GM18951 (cell line): ENCODE results near the gene CAMK2D.
"Not testable (repeated sequence)": the region's sequence is repeated elsewhere in the genome, so short reads cannot be mapped to it uniquely, and the experiment has no call there.

Experiments used
- POLR2A ChIP-seq: IDR thresholded peaks from 4 replicates; pipeline ENCODE4 v1.6.1; 2011; ENCODE audit warnings: mild to moderate bottlenecking; ENCODE audit not compliant: insufficient read length, insufficient read depth; ENCODE audit errors: extremely low read depth
- in situ Hi-C: fragments of 300-500 bp; cut with MboI; formaldehyde crosslinking; loops from one replicate; pipeline ENCODE4 v1.12.0; 2022; ENCODE audit warnings: low sequenced_read_pairs, mixed read lengths, inconsistent platforms; ENCODE audit not compliant: unreplicated experiment

The CAMK2D gene

GRCh38 chr4:113699772-113700171 is 61.8 kb downstream of the CAMK2D start:
- no peak for TF ChIP-seq POLR2A
- in situ Hi-C loops, result no loop called here

GRCh38 chr4:113697429-113697828 is 64.1 kb downstream of the CAMK2D start:
- TF ChIP-seq POLR2A, result no peak
- in situ Hi-C loops, result no loop called here

DNA sequence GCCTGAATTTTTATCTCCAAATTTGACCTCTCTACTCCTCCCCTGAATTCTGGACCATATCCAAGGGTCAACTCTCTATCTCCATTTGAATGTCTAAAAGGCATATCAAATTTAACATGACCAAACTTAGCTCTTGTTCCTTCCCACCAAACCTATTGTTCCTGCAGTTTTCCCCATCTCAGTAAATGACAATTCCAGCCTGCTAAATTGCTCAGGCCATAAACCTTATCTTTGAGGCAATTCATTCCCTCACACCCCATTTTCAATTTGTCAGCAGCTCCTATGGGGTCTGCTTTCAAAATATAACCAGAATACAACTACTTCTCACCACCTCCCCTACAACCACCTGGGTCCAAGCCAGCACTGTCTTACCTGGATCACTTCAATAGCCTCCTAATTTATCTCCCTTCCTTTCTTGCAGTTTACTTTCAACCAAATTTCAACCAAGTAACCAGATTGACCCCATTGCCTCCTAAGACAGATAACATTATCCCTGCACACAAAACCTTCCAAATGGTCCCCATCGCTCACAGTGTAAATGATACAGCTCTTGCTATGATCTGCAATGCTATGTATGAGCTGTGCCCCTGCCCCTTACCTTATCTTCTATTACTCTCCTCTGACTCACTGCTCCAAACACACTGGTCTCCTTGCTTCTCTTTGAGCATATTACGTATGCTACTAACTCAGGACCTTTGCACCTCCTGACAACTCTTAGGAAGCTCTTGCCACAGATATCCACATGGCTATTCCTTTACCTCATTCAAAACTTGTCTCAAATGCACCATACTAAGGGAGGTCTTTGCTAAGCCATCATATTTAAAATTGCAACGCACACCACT is 66.0 kb downstream of the CAMK2D start:
- TF ChIP-seq POLR2A, result no peak
- in situ Hi-C loops, result no loop called here

DNA sequence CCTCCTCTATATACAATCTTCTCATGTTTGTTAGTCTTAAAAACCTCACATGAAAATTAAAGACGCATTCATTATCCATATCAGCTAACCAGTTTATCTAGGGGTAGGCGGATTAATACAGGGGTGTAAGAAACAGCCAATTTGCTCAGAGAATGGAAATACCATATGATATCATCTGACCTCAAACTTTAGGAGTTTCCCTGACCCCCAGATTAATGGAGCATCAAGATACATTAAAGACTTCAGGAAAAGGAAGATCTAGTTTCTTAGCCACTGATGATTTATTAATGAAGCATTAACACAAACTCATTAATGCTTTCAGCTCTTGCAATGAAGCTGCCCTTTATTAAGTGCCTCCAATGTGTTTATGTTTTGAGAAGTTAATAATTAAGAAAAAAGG is 67.5 kb downstream of the CAMK2D start:
- in situ Hi-C loops, result no loop called here
- TF ChIP-seq POLR2A, result no peak

GRCh38 chr4:113692809-113693411 is 68.6 kb downstream of the CAMK2D start:
- in situ Hi-C loops, result no loop called here
- no peak for TF ChIP-seq POLR2A

DNA sequence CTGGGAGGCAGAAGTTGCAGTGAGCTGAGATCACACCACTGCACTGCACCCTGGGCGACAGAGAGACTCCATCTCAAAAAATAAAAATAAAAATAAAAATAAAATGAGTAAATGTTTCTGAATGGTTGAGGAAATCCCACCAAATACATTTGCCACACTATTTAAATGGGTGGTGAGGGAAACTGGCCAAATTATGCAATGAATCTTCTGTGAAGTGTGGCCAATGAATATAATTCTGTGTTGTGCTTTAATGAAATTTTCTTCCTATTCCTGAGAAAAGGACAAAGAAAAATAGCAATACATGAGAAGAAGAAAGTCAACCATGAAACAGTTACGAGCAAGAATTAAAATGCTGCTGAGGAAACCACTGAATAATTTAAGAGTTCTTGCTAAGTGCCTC is 69.9 kb downstream of the CAMK2D start:
- in situ Hi-C loops, result no loop called here
- TF ChIP-seq POLR2A, result no peak

- in situ Hi-C loops, result no loop called here
- TF ChIP-seq POLR2A, result no peak
Measured at GRCh38 chr4:113689394-113689793, 72.1 kb downstream of the CAMK2D start.

DNA sequence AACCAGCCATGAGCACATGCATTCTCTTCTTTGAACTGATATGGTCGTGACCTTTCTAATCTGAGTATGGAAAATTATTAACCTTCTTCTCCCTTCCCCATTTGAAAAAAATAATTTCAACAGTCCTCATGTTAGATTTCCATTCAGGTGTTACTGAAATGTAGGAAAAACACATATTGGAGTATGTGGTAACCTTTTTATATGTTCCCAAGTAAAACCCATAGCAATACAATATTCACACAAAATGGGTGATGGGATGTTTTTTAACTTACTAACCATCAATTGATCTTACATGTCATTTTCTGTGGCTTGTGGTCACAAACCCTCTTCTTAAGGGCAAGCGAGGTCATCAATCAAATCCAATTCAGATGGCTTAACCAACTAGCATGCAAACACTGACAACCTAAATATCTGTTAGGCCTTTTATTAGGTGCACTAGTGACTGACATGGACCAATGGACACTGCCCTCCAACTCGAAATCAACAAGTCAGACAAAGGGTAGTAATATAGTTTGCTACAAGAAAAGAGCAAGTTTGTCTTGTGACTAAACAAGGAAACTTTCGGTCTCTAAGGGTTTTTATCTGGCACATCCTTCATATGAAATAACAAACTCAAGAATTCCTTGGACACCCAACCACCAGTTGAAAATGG is 74.3 kb downstream of the CAMK2D start:
- in situ Hi-C loops, result no loop called here
- TF ChIP-seq POLR2A, result no peak

GRCh38 chr4:113685157-113685556 is 76.4 kb downstream of the CAMK2D start:
- in situ Hi-C loops, result not testable (repeated sequence)

DNA sequence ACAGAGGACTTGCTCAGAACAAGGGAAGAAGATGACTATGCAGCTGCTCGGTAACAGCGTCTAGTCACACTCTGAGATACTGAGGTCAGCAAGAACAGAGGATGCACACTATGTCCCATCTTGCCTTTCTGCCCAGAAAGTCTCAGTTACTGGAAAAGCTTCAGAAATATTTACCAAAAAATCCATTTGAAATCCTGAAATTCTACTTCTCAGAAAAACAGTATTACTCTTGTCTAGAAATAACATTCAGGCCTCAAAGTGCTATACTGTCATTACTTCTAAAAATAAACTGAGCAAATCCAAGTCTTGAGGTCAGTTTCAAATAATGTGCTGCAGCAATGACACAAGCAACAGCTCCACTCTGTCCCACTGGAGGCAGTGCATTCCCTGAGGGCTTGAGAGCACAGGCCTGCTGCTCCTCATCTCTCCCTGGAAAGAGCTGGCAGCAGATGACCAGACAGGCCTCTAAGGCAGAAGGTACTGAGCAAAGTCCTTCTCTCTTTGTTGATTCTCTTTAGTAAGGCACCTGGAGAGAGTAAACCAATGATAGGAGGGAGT is 76.9 kb downstream of the CAMK2D start:
- in situ Hi-C loops, result no loop called here
- TF ChIP-seq POLR2A, result no peak

DNA sequence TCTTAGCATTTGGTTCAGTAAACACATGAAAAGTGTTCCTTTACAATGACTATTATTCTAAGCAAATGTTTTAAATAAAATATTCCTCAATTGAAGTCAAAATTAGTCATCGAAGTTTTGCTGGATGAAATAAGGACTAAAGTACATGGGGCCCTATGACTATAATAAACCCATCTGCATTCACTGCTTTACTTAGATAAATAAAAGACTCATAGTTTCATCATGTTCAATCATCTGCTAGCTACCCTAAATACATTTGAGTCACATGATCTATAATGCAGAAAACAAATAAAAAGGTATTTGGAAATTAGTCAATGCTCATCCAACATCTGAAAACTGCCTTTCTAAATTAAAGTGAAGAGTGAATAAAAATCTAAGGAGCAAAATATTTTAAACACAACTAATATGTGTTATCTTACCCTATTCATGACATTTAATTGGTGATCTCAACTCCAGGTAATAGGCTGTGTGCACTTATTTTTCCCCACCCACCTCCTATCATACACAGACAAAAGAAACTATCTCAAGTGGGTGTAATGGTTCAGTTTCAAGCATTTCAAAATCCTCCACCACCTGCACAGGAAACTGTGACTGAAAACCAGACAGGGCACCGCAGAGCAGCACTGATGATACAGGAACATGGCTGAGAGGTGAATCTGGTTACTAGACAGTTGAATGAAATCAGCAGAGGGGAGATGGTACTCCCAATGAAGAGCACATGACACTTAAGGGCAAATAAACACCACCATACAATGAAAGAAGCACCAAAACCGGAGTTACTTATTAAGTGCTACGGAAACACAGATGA is 78.6 kb downstream of the CAMK2D start:
- TF ChIP-seq POLR2A, result no peak
- in situ Hi-C loops, result no loop called here

DNA sequence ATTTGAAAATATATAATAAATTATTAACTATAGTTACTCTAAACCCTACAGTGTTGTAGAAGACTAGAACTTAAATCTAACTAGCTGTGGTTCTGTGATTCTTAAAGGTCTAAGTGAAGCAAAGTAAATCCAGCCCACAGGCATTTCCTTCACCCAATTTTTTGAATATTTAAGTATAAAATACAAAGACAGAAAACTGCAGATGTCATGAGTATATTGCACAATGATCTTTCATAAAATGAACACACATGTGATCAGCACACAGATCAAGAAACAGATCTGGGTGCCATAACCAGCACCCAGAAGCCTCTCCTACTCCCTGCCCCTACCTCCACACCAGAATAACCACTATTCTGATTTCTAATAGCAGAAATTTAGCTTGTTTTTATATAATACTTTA is 82.9 kb downstream of the CAMK2D start:
- no peak for TF ChIP-seq POLR2A
- in situ Hi-C loops, result no loop called here

GRCh38 chr4:113677325-113677724 is 84.2 kb downstream of the CAMK2D start:
- TF ChIP-seq POLR2A, result no peak
- in situ Hi-C loops, result no loop called here
